ENCODE results near the gene ZNF462. TPM values are rescaled to one million over a fixed set of nuclear protein-coding genes. Genes with fewer than 3 reads are reported as not detected.

Gene ZNF462
- total RNA-seq, 1 donor: 9.8 TPM

GRCh38 chr9:107025260-107026035 lies 162.5 kb downstream of the ZNF462 start:
- no peaks in the 10 kb centered on the region for H3K79me2 ChIP-seq (ENCODE audit: insufficient read depth, low read length)
- no peaks in the 10 kb centered on the region for H4K20me1 ChIP-seq (ENCODE audit: insufficient read depth, low read length)
- H3K36me3 ChIP-seq (ENCODE audit: insufficient read depth, low read length): no peaks in the 10 kb centered on the region
- H3K9me3 ChIP-seq (ENCODE audit: low read depth, low read length): no peaks in the 10 kb centered on the region
- no peak overlapping the region for H3K4me3 ChIP-seq (ENCODE audit: insufficient read depth, low read length)
- H3K27me3 ChIP-seq (ENCODE audit: insufficient read depth, low read length): peaks cover 13% of the 10 kb centered on the region
- H2AFZ ChIP-seq (ENCODE audit: low read length): no peak overlapping the region
- no peak overlapping the region for H3K4me2 ChIP-seq (ENCODE audit: insufficient read depth, low read length)
- no peak for TF ChIP-seq CTCF (IDR thresholded peaks at IDR 0.05; ENCODE audit: extremely low read depth, low read depth, low read length)
- no peak overlapping the region for H3K27ac ChIP-seq (ENCODE audit: low read depth, low read length)
- H3K4me1 ChIP-seq (ENCODE audit: insufficient read depth, low read length): peaks cover 2% of the 10 kb centered on the region
- no peak for DNase-seq (ENCODE audit: insufficient read length, low spot score, missing footprints)

- no peak overlapping the region for H3K4me2 ChIP-seq (ENCODE audit: insufficient read depth, low read length)
- H2AFZ ChIP-seq (ENCODE audit: low read length): no peak overlapping the region
- no peaks in the 10 kb centered on the region for H4K20me1 ChIP-seq (ENCODE audit: insufficient read depth, low read length)
- H3K36me3 ChIP-seq (ENCODE audit: insufficient read depth, low read length): no peaks in the 10 kb centered on the region
- no peak for TF ChIP-seq CTCF (IDR thresholded peaks at IDR 0.05; ENCODE audit: extremely low read depth, low read depth, low read length)
- no peaks in the 10 kb centered on the region for H3K9me3 ChIP-seq (ENCODE audit: low read depth, low read length)
- no peak overlapping the region for H3K27ac ChIP-seq (ENCODE audit: low read depth, low read length)
- peaks cover 9% of the 10 kb centered on the region for H3K27me3 ChIP-seq (ENCODE audit: insufficient read depth, low read length)
- H3K4me3 ChIP-seq (ENCODE audit: insufficient read depth, low read length): no peak overlapping the region
- no peaks in the 10 kb centered on the region for H3K79me2 ChIP-seq (ENCODE audit: insufficient read depth, low read length)
- no peak for DNase-seq (ENCODE audit: insufficient read length, low spot score, missing footprints)
- H3K4me1 ChIP-seq (ENCODE audit: insufficient read depth, low read length): no peaks in the 10 kb centered on the region
Measured at GRCh38 chr9:107029146-107029545, 166.2 kb downstream of the ZNF462 start.

GRCh38 chr9:107033966-107034365 lies 171.0 kb downstream of the ZNF462 start:
- DNase-seq (ENCODE audit: insufficient read length, low spot score, missing footprints): no peak
- H3K4me2 ChIP-seq (ENCODE audit: insufficient read depth, low read length): no peak overlapping the region

More at GRCh38 chr9:107033966-107034365, 171.0 kb downstream of the ZNF462 start:
- Histone ChIP-seq H3K27me3 (ENCODE audit: insufficient read depth, low read length) (peaks cover 19% of the 10 kb centered on the region), H3K79me2 (ENCODE audit: insufficient read depth, low read length) (no peaks in the 10 kb centered on the region), H3K4me1 (ENCODE audit: insufficient read depth, low read length) (no peaks in the 10 kb centered on the region), H3K36me3 (ENCODE audit: insufficient read depth, low read length) (no peaks in the 10 kb centered on the region), H3K4me3 (ENCODE audit: insufficient read depth, low read length) (no peak overlapping the region), H4K20me1 (ENCODE audit: insufficient read depth, low read length) (no peaks in the 10 kb centered on the region), H2AFZ (ENCODE audit: low read length) (no peak overlapping the region), H3K27ac (ENCODE audit: low read depth, low read length) (no peak overlapping the region), H3K9me3 (ENCODE audit: low read depth, low read length) (no peaks in the 10 kb centered on the region)
- no peak for TF ChIP-seq CTCF (IDR thresholded peaks at IDR 0.05; ENCODE audit: extremely low read depth, low read depth, low read length)
